H9 (cell line): Measurements from ENCODE around the gene CCDC81. TPM values are rescaled to one million over a fixed set of nuclear protein-coding genes. Genes with fewer than 3 reads are reported as not detected.

Experiments used
- DNase-seq: peaks from one replicate; pipeline ENCODE4 v3.0.0-alpha.2; 2017
- H2AFZ ChIP-seq: one replicate; pipeline ENCODE4 v1.6.1; 2013; ENCODE audit warnings: mild to moderate bottlenecking, low read length, control low read depth, moderate library complexity
- H2AK5ac ChIP-seq: 2 replicates; pipeline ENCODE4 v1.6.1; 2013; ENCODE audit warnings: low read length, control low read depth, mixed read lengths; ENCODE audit not compliant: insufficient read length
- H2BK120ac ChIP-seq: one replicate; pipeline ENCODE4 v1.6.1; 2013; ENCODE audit warnings: low read depth, mild to moderate bottlenecking, low read length, control low read depth, inconsistent platforms; ENCODE audit not compliant: poor library complexity, severe bottlenecking
- H2BK12ac ChIP-seq: 2 replicates; pipeline ENCODE4 v1.6.1; 2013; ENCODE audit warnings: low read length, control low read depth, mixed read lengths, low read depth; ENCODE audit not compliant: insufficient read length
- H2BK15ac ChIP-seq: 2 replicates; pipeline ENCODE4 v1.6.1; 2013; ENCODE audit warnings: low read depth, low read length, control low read depth
- H2BK20ac ChIP-seq: one replicate; pipeline ENCODE4 v1.6.1; 2013; ENCODE audit warnings: low read depth, mild to moderate bottlenecking, low read length, control low read depth, inconsistent platforms; ENCODE audit not compliant: poor library complexity, severe bottlenecking
- H2BK5ac ChIP-seq: 2 replicates; pipeline ENCODE4 v1.6.1; 2013; ENCODE audit warnings: low read length, control low read depth, mixed read lengths; ENCODE audit not compliant: insufficient read length
- H3K14ac ChIP-seq: 2 replicates; pipeline ENCODE4 v1.6.1; 2013; ENCODE audit warnings: low read length, control low read depth; ENCODE audit not compliant: insufficient read depth
- H3K18ac ChIP-seq: 2 replicates; pipeline ENCODE4 v1.6.1; 2013; ENCODE audit warnings: low read depth, mild to moderate bottlenecking, mixed read lengths, low read length, control low read depth; ENCODE audit not compliant: insufficient read length
- H3K23ac ChIP-seq: 2 replicates; pipeline ENCODE4 v1.6.1; 2013; ENCODE audit warnings: low read length, control low read depth, mixed read lengths, low read depth; ENCODE audit not compliant: insufficient read length
- H3K23me2 ChIP-seq: 2 replicates; pipeline ENCODE4 v1.6.1; 2013; ENCODE audit warnings: low read depth, mild to moderate bottlenecking, mixed read lengths, low read length, control low read depth; ENCODE audit not compliant: insufficient read length, poor library complexity, severe bottlenecking
- H3K27ac ChIP-seq: 2 replicates; pipeline ENCODE4 v1.5.1; 2013; ENCODE audit warnings: low read length, control low read depth, mixed read lengths, low read depth; ENCODE audit not compliant: insufficient read length
- H3K27me3 ChIP-seq: 2 replicates; pipeline ENCODE4 v1.6.1; 2013; ENCODE audit warnings: low read length, control low read depth, inconsistent platforms; ENCODE audit not compliant: insufficient read depth
- H3K4ac ChIP-seq: 2 replicates; pipeline ENCODE4 v1.6.1; 2013; ENCODE audit warnings: low read depth, mild to moderate bottlenecking, control low read depth, inconsistent platforms, low read length, moderate library complexity
- H3K4me1 ChIP-seq: 2 replicates; pipeline ENCODE4 v1.6.1; 2013; ENCODE audit warnings: low read length, control low read depth, inconsistent platforms; ENCODE audit not compliant: insufficient read depth
- H3K4me2 ChIP-seq: 2 replicates; pipeline ENCODE4 v1.6.1; 2013; ENCODE audit warnings: low read length, control low read depth, mixed read lengths; ENCODE audit not compliant: insufficient read length, insufficient read depth
- H3K56ac ChIP-seq: 2 replicates; pipeline ENCODE4 v1.6.1; 2013; ENCODE audit warnings: low read depth, mild to moderate bottlenecking, mixed read lengths, low read length, control low read depth; ENCODE audit not compliant: insufficient read length
- H3K79me1 ChIP-seq: 2 replicates; pipeline ENCODE4 v1.6.1; 2013; ENCODE audit warnings: low read depth, mild to moderate bottlenecking, moderate library complexity, low read length, control low read depth, inconsistent platforms; ENCODE audit not compliant: insufficient read depth, poor library complexity, severe bottlenecking
- H3K79me2 ChIP-seq: 2 replicates; pipeline ENCODE4 v1.6.1; 2013; ENCODE audit warnings: low read length, control low read depth, inconsistent platforms; ENCODE audit not compliant: insufficient read depth
- H3K9ac ChIP-seq: 2 replicates; pipeline ENCODE4 v1.6.1; 2013; ENCODE audit warnings: low read length, control low read depth, mixed read lengths; ENCODE audit not compliant: insufficient read length; ENCODE audit errors: extremely low read depth
- H3K9me3 ChIP-seq: one replicate; pipeline ENCODE4 v1.6.1; 2013; ENCODE audit warnings: low read depth, low read length, inconsistent platforms; ENCODE audit not compliant: control insufficient read depth
- H3T11ph ChIP-seq: one replicate; pipeline ENCODE4 v1.6.1; 2013; ENCODE audit warnings: mild to moderate bottlenecking, low read length, control low read depth, inconsistent platforms
- H4K20me1 ChIP-seq: one replicate; pipeline ENCODE4 v1.6.1; 2013; ENCODE audit not compliant: control insufficient read depth, insufficient read length, insufficient read depth
- H4K5ac ChIP-seq: 2 replicates; pipeline ENCODE4 v1.6.1; 2013; ENCODE audit warnings: low read depth, mild to moderate bottlenecking, mixed read lengths, low read length, control low read depth; ENCODE audit not compliant: insufficient read length
- H4K8ac ChIP-seq: replicated peaks from 2 replicates; pipeline ENCODE4 v1.6.1; 2013; ENCODE audit warnings: low read length, control low read depth, mixed read lengths, low read depth; ENCODE audit not compliant: insufficient read length
- H4K91ac ChIP-seq: 2 replicates; pipeline ENCODE4 v1.6.1; 2013; ENCODE audit warnings: low read depth, mild to moderate bottlenecking, moderate library complexity, mixed read lengths, low read length, control low read depth; ENCODE audit not compliant: insufficient read length
- H3K27ac Mint-ChIP-seq, 3 experiments: 2 replicates in 2 of 3; 3 replicates in 1 of 3; pipeline ENCODE4 v1.8.0; 2020 to 2021; ENCODE audit warnings: mixed read lengths in 3 of 3, mild to moderate bottlenecking in 1 of 3, moderate library complexity in 1 of 3
- H3K27me3 Mint-ChIP-seq: 2 replicates; pipeline ENCODE4 v1.8.0; 2021; ENCODE audit warnings: low read depth, mild to moderate bottlenecking, moderate library complexity, mixed read lengths
- H3K36me3 Mint-ChIP-seq, 3 experiments: 2 replicates in 2 of 3; 3 replicates in 1 of 3; pipeline ENCODE4 v1.8.0; 2020 to 2021; ENCODE audit warnings: low read depth in 3 of 3, mixed read lengths in 3 of 3; ENCODE audit not compliant: insufficient read depth in 1 of 3
- H3K4me1 Mint-ChIP-seq, 2 experiments: 2 replicates each; pipeline ENCODE4 v1.8.0; 2020; ENCODE audit warnings: mixed read lengths in 2 of 2
- H3K4me3 Mint-ChIP-seq, 2 experiments: 2 replicates in 1 of 2; 3 replicates in 1 of 2; pipeline ENCODE4 v1.8.0; 2020 to 2021; ENCODE audit warnings: mild to moderate bottlenecking in 2 of 2, mixed read lengths in 2 of 2, moderate library complexity in 1 of 2
- H3K9me3 Mint-ChIP-seq, 2 experiments: 2 replicates in 1 of 2; 3 replicates in 1 of 2; pipeline ENCODE4 v1.8.0; 2020; ENCODE audit warnings: mild to moderate bottlenecking in 2 of 2, mixed read lengths in 2 of 2, moderate library complexity in 1 of 2
- WGBS: extraction: QIAGEN DNeasy Blood & Tissue Kit; methylation state at CpG from one replicate; pipeline ENCODE4 v1.1.7; 2013; ENCODE audit warnings: missing lambda C conversion rate, low lambda C conversion rate, mixed read lengths; ENCODE audit not compliant: insufficient read length; ENCODE audit errors: extremely low coverage; 5-methylcytosine and 5-hydroxymethylcytosine counted together
- total RNA-seq: library from RNA; stranded (reverse); gene quantifications from 2 replicates; pipeline ENCODE4 v1.2.1, GENCODE V29; 2021
- TF ChIP-seq, protein P1 (sequence below): fragments of 200-600 bp; sonication (generic); conservative IDR thresholded peaks from 3 replicates; pipeline ENCODE4 v1.8.0; 2021; ENCODE audit warnings: antibody characterized with exemption, mild to moderate bottlenecking

The CCDC81 gene
- total RNA-seq, 1 experiment from 2014 or later = 0.52 TPM

DNA sequence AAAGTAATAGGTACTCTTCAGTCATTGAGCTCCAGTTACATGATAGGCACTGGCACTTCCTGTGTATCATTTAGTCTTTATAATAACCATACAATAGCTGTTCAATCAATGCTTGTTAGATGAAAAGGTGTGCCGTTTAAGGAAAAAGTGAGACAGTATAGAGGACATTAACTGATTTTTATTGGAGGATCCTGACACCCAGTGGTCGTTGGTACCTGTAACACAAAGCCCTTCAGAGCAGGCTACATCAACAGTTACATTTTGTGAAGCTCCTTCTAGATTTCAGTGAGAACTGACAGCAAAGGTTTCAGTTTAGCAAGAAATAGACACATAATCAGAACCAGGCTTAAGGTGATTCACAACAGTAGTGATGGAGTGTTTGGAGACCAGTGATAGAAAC is 44.2 kb downstream of the CCDC81 start:
- no peak overlapping the region for H2BK20ac ChIP-seq
- H3K56ac ChIP-seq = no peak overlapping the region
- no peaks in the 10 kb centered on the region for H3K79me1 ChIP-seq
- H3K23ac ChIP-seq = no peak overlapping the region
- no peak overlapping the region for H4K8ac ChIP-seq
- Mint-ChIP-seq H3K36me3 (no peaks in the 10 kb centered on the region), H3K27me3 (no peaks in the 10 kb centered on the region), H3K27ac (no peak overlapping the region), H3K9me3 (no peaks in the 10 kb centered on the region), H3K4me1 (peaks cover 7 to 14% of the 10 kb centered on the region in 2 experiments), H3K4me3 (no peak overlapping the region)
- H3K27me3 ChIP-seq = no peaks in the 10 kb centered on the region
- H4K20me1 ChIP-seq = no peaks in the 10 kb centered on the region
- TF ChIP-seq, protein P1, sequence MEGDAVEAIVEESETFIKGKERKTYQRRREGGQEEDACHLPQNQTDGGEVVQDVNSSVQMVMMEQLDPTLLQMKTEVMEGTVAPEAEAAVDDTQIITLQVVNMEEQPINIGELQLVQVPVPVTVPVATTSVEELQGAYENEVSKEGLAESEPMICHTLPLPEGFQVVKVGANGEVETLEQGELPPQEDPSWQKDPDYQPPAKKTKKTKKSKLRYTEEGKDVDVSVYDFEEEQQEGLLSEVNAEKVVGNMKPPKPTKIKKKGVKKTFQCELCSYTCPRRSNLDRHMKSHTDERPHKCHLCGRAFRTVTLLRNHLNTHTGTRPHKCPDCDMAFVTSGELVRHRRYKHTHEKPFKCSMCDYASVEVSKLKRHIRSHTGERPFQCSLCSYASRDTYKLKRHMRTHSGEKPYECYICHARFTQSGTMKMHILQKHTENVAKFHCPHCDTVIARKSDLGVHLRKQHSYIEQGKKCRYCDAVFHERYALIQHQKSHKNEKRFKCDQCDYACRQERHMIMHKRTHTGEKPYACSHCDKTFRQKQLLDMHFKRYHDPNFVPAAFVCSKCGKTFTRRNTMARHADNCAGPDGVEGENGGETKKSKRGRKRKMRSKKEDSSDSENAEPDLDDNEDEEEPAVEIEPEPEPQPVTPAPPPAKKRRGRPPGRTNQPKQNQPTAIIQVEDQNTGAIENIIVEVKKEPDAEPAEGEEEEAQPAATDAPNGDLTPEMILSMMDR = peak; percentile 58
- H3T11ph ChIP-seq = no peak overlapping the region
- H3K4me2 ChIP-seq = no peak overlapping the region
- H2BK120ac ChIP-seq = no peak overlapping the region
- no peak for DNase-seq
- no peak overlapping the region for H3K4ac ChIP-seq
- no peak overlapping the region for H2BK12ac ChIP-seq
- no peak overlapping the region for H3K9ac ChIP-seq
- H4K91ac ChIP-seq = no peak overlapping the region
- H4K5ac ChIP-seq = no peak overlapping the region
- H2BK15ac ChIP-seq = no peak overlapping the region
- no peaks in the 10 kb centered on the region for H3K79me2 ChIP-seq
- no peaks in the 10 kb centered on the region for H3K9me3 ChIP-seq
- no peak overlapping the region for H3K18ac ChIP-seq
- whole genome bisulfite sequencing = no CpG with 5 or more reads among the region's 2 CpGs
- H2AK5ac ChIP-seq = no peak overlapping the region
- no peak overlapping the region for H3K14ac ChIP-seq
- no peak overlapping the region for H2BK5ac ChIP-seq
- H3K4me1 ChIP-seq = no peaks in the 10 kb centered on the region
- no peak overlapping the region for H3K27ac ChIP-seq
- H3K23me2 ChIP-seq = no peaks in the 10 kb centered on the region
- no peak overlapping the region for H2AFZ ChIP-seq
